Uterus (tissue), 4 donors: ENCODE results near the gene TACSTD2. TPM values are rescaled to one million over a fixed set of nuclear protein-coding genes. Genes with fewer than 3 reads are reported as not detected.
"Not testable (repeated sequence)": the region's sequence is repeated elsewhere in the genome, so short reads cannot be mapped to it uniquely, and the experiment has no call there.

ENCODE experiments used
- DNase-seq, 2 donors: peaks; one replicate each; pipeline ENCODE4 v3.0.0-alpha.2; 2019 to 2020
- H3K27ac ChIP-seq, 2 donors: fragments of 200-600 bp; sonication (generic); 1 replicate in 1 of 2; 2 replicates in 1 of 2; pipeline ENCODE4 v1.5.1; 2016 to 2018
- H3K27me3 ChIP-seq, 2 donors: fragments of 200-600 bp; sonication (generic); one replicate each; pipeline ENCODE4 v1.5.1; 2018 to 2019; ENCODE audit warnings: control low read depth in 1 of 2
- H3K36me3 ChIP-seq, 2 donors: fragments of 200-600 bp; sonication (generic); one replicate each; pipeline ENCODE4 v1.5.1; 2019; ENCODE audit warnings: control low read depth in 1 of 2
- H3K4me1 ChIP-seq, 2 donors: fragments of 200-600 bp; sonication (generic); one replicate each; pipeline ENCODE4 v1.5.1; 2018 to 2019; ENCODE audit warnings: control low read depth in 1 of 2
- H3K4me3 ChIP-seq, 2 donors: fragments of 200-600 bp; sonication (generic); 1 replicate in 1 of 2; 2 replicates in 1 of 2; pipeline ENCODE4 v1.5.1; 2018 to 2019; ENCODE audit warnings: mild to moderate bottlenecking in 1 of 2
- H3K9me3 ChIP-seq, 2 donors: fragments of 200-600 bp; sonication (generic); one replicate each; pipeline ENCODE4 v1.5.1; 2019; ENCODE audit warnings: control low read depth in 1 of 2
- POLR2A ChIP-seq, 2 donors: fragments of 450-650 bp; IDR thresholded peaks; one replicate each; pipeline ENCODE4 v1.6.1; 2016; ENCODE audit warnings: antibody characterized with exemption in 2 of 2, mild to moderate bottlenecking in 1 of 2, moderate library complexity in 1 of 2
- intact Hi-C: fragments of 100-400 bp; cut with DNase I; formaldehyde crosslinking; loops from one replicate; pipeline ENCODE4 v1.15.1; 2023; ENCODE audit warnings: low total_unique reads
- total RNA-seq, 4 donors: library from RNA; depleted of rRNA in 3 of 4; stranded (reverse); fragments of >200 nt in 3 of 4; gene quantifications; one replicate each; pipeline versions ENCODE4 v1.1.0 to v1.2.4, GENCODE V29; 2014 to 2023
- TF ChIP-seq, protein P1 (sequence below), 4 experiments: fragments of 200-600 bp in 2 of 4; fragments of 450-650 bp in 2 of 4; sonication (generic) in 2 of 4; IDR thresholded peaks; one replicate each; pipeline ENCODE4 v1.5.1; 2016 to 2019; ENCODE audit warnings: antibody characterized with exemption in 4 of 4, mild to moderate bottlenecking in 2 of 4, moderate library complexity in 1 of 4
- donor health status: DM: yes; HTN: yes; CAD: no.

TACSTD2 gene
- total RNA-seq, 4 donors from 2014 or later: 0.26 to 24.8 (median 0.73) TPM; not detected in 1

DNA sequence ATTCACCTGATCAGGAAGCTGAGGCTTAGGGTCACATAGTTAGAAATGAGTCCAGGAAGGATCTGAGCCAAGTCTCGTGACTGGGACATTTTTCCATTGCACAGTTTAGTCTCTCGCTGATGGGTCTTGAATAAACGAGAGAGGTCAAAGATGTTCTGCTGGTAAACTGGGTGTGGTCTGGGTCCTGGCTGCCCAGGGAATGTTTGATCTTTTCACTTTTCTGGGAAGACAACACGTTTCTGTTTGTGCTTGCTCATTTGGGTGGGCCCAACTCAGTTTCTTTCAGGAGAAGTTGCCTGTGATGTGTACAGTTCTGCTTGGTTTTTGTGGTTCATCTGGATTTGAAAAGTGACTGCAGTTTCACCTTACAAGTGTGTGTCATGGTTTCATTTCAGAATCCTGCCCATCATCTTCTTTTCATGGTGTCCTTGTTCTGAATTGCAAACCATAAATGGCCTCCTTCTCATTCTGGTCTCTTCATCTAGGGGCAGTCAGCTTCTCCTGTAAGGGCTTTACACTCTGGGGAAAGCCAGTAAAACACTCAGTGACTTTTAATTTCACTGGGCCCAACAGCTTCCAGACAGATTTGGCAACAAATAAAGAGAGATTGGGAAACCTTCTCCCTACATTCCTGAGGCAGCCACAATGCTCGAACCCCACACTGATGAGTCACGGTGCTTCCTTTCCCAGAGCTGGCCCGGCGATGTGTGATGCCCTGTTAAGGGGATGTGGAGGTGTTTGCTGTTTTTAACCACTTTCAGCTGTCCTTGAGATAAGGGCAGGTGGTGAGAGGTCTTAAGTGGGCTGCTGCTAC is 7.2 kb upstream of the TACSTD2 start:
- TF ChIP-seq, protein P1, sequence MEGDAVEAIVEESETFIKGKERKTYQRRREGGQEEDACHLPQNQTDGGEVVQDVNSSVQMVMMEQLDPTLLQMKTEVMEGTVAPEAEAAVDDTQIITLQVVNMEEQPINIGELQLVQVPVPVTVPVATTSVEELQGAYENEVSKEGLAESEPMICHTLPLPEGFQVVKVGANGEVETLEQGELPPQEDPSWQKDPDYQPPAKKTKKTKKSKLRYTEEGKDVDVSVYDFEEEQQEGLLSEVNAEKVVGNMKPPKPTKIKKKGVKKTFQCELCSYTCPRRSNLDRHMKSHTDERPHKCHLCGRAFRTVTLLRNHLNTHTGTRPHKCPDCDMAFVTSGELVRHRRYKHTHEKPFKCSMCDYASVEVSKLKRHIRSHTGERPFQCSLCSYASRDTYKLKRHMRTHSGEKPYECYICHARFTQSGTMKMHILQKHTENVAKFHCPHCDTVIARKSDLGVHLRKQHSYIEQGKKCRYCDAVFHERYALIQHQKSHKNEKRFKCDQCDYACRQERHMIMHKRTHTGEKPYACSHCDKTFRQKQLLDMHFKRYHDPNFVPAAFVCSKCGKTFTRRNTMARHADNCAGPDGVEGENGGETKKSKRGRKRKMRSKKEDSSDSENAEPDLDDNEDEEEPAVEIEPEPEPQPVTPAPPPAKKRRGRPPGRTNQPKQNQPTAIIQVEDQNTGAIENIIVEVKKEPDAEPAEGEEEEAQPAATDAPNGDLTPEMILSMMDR (IDR thresholded peaks at IDR 0.05): no peak
- TF ChIP-seq POLR2A (IDR thresholded peaks at IDR 0.05): no peak
- intact Hi-C loops: no loop called here

DNA sequence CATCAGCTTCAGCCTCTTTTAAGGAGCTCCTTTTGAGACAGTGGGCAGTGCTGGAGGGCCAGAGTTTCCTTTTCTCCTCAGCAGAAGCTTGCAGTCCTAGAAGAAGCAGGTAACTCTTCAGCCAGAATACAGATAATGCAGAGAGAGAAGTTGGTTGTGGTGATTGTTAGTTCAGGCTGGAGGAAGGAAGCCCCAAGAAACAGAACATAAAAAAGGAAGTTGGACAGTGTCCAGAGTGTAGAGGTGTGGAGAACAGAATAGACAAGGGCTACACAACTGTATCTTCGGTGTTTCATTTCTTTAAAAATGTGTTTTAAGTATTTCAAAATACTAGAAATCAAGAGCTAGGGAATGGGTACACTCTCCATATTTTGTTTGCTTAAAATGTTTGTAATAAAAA is 6.4 kb upstream of the TACSTD2 start:
- Histone ChIP-seq H3K4me1 (peaks cover 0 to 13% of the 10 kb centered on the region in 2 donors), H3K36me3 (no peaks in the 10 kb centered on the region), H3K4me3 (no peak overlapping the region), H3K27me3 (peaks cover 0 to 2% of the 10 kb centered on the region in 2 donors), H3K9me3 (no peaks in the 10 kb centered on the region), H3K27ac (peak overlapping the region; percentile 85 to 87)
- no peak for DNase-seq
- intact Hi-C loops: no loop called here
- no peak for TF ChIP-seq POLR2A (IDR thresholded peaks at IDR 0.05)

More for the DNA sequence above, 7.2 kb upstream of the TACSTD2 start:
- no peak overlapping the region for H3K4me3 ChIP-seq
- peak; percentile 69 to 89 for DNase-seq
- no peaks in the 10 kb centered on the region for H3K9me3 ChIP-seq
- H3K27me3 ChIP-seq: peaks cover 0 to 2% of the 10 kb centered on the region in 2 donors
- peak overlapping the region; percentile 85 to 87 for H3K27ac ChIP-seq
- H3K4me1 ChIP-seq: peaks cover 0 to 13% of the 10 kb centered on the region in 2 donors
- no peaks in the 10 kb centered on the region for H3K36me3 ChIP-seq

DNA sequence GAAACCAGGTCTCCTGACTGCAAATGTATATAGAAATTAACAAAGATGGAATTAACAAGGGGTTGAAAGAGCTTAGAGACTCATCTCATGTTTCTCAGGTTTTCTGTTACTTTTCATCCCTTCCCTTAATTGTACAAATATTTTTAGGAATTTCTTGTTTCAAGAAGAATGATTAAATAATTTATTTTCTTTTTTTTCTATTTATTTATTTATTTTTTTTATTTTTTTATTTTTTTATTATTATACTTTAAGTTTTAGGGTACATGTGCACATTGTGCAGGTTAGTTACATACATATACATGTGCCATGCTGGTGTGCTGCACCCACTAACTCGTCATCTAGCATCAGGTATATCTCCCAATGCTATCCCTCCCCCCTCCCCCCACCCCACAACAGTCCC is 5.1 kb upstream of the TACSTD2 start:
- H3K36me3 ChIP-seq, H3K27ac ChIP-seq, intact Hi-C loops, H3K27me3 ChIP-seq, H3K9me3 ChIP-seq, H3K4me3 ChIP-seq, DNase-seq: not testable (repeated sequence)
- peaks cover 0 to 13% of the 10 kb centered on the region in 2 donors for H3K4me1 ChIP-seq

DNA sequence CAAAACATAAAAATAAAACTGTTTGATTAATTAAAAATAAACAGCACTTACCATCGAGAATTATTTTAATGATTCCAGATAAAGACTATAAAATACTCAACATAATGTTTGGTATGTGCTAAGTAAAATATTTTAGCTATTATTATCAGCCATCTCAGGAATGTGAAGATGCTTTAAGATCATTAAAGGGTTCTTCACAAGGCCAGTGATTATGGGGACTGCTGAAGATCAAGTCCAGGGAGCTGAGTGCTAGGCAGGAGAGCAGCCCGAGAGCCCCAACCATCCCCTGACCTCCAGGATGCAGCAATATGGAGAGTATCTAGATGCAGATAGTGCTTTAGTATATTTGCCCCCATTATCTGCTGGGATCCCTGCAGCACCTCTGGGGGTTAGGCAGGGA is 4.6 kb upstream of the TACSTD2 start:
- intact Hi-C loops: no loop called here
- DNase-seq: no peak

DNA sequence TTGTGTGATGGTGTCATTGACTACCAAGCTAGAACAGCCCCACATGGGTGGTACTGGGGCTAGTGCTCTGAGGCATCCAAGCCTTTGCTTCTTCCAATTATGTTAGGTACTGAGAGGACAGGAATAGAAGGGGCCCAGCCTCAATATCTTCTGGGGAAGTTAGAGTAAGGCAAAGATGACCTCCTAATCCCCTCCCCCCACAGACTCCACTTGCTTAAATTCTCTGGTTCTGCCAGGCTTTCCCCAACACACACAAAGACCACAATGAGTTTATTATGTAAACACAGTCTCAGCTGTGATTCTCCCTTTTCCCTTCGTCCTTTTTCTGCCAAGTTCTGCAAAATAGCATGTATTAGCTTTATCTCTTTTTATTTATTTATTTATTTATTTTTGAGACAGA is 3.1 kb upstream of the TACSTD2 start:
- TF ChIP-seq, protein P1 (IDR thresholded peaks at IDR 0.05): no peak
- TF ChIP-seq POLR2A (IDR thresholded peaks at IDR 0.05): no peak
- intact Hi-C loops: no loop called here
- Histone ChIP-seq H3K27me3 (peaks cover 0 to 4% of the 10 kb centered on the region in 2 donors), H3K36me3 (no peaks in the 10 kb centered on the region), H3K4me1 (peaks cover 7 to 10% of the 10 kb centered on the region in 2 donors), H3K9me3 (no peaks in the 10 kb centered on the region), H3K27ac (no peak overlapping the region), H3K4me3 (no peak overlapping the region)
- DNase-seq: no peak

More for the DNA sequence above, 4.6 kb upstream of the TACSTD2 start:
- H3K4me1 ChIP-seq: peaks cover 3 to 13% of the 10 kb centered on the region in 2 donors
- TF ChIP-seq, protein P1 (IDR thresholded peaks at IDR 0.05): no peak
- no peak for TF ChIP-seq POLR2A (IDR thresholded peaks at IDR 0.05)
- H3K27ac ChIP-seq: no peak overlapping the region
- H3K36me3 ChIP-seq: no peaks in the 10 kb centered on the region
- no peak overlapping the region for H3K4me3 ChIP-seq
- H3K27me3 ChIP-seq: peaks cover 0 to 4% of the 10 kb centered on the region in 2 donors
- H3K9me3 ChIP-seq: no peaks in the 10 kb centered on the region

DNA sequence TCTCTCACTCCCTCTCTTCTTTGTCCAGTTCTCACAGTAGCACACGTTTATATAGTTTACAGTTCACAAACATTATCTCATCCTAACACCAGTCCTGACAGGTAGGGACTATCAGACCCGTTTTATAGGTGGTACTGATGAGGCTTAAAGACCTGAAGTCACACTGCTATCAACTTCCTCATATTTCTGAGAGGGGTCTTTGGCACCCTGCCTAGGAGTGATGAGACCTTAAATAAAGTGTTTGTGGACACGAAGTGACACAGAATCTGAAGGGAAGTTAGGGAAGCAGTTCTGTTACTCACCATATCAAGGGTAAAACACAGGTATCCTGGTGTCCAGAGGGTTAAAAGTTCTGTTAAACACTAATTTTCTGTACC is 590 bp upstream of the TACSTD2 start:
- H3K36me3 ChIP-seq: no peaks in the 10 kb centered on the region
- H3K4me1 ChIP-seq: peaks cover 0 to 7% of the 10 kb centered on the region in 2 donors
- intact Hi-C loops: no loop called here
- DNase-seq: no peak
- H3K4me3 ChIP-seq: no peak overlapping the region
- H3K9me3 ChIP-seq: no peaks in the 10 kb centered on the region
- H3K27me3 ChIP-seq: peaks cover 0 to 4% of the 10 kb centered on the region in 2 donors
- TF ChIP-seq POLR2A (IDR thresholded peaks at IDR 0.05): no peak
- TF ChIP-seq, protein P1 (IDR thresholded peaks at IDR 0.05): no peak
- peak overlapping the region in 1 of 2 donors; percentile 34 for H3K27ac ChIP-seq
